Gastrocnemius medialis (tissue), 4 donors: ENCODE results near the gene SEH1L. TPM values are rescaled to one million over a fixed set of nuclear protein-coding genes. Genes with fewer than 3 reads are reported as not detected.
A peak's percentile ranks its signal among the peaks of the same experiment; 100 is the strongest.

Experiments used
- ATAC-seq, 2 donors: fragments of 150-250 bp; one replicate each; pipeline ENCODE4 v1.9.1; 2016
- DNase-seq, 2 donors: peaks; one replicate each; pipeline ENCODE4 v3.0.0-alpha.2; 2019
- H3K27ac ChIP-seq, 4 donors: fragments of 200-600 bp; sonication (generic); 1 replicate in 1 of 4; 2 replicates in 3 of 4; pipeline ENCODE4 v1.5.1; 2016 to 2018; ENCODE audit warnings: mild to moderate bottlenecking in 2 of 4, moderate library complexity in 1 of 4
- H3K27me3 ChIP-seq, 3 donors: fragments of 200-600 bp; sonication (generic) in 2 of 3; 1 replicate in 1 of 3; 2 replicates in 2 of 3; pipeline versions ENCODE4 v1.5.1 to v1.6.0; 2016 to 2019; ENCODE audit warnings: mild to moderate bottlenecking in 1 of 3, moderate library complexity in 1 of 3
- H3K36me3 ChIP-seq, 2 donors: fragments of 200-600 bp; sonication (generic) in 1 of 2; one replicate each; pipeline ENCODE4 v1.5.1; 2017 to 2018
- H3K4me1 ChIP-seq, 2 donors: fragments of 200-600 bp; sonication (generic) in 1 of 2; one replicate each; pipeline ENCODE4 v1.5.1; 2016 to 2017; ENCODE audit warnings: mild to moderate bottlenecking in 2 of 2
- H3K4me3 ChIP-seq, 4 donors: fragments of 200-600 bp; sonication (generic) in 3 of 4; 1 replicate in 1 of 4; 2 replicates in 3 of 4; pipeline ENCODE4 v1.5.1; 2016 to 2019; ENCODE audit warnings: mild to moderate bottlenecking in 2 of 4
- H3K9me3 ChIP-seq, 3 donors: fragments of 200-600 bp; sonication (generic) in 2 of 3; 1 replicate in 1 of 3; 2 replicates in 2 of 3; pipeline ENCODE4 v1.5.1; 2016 to 2019
- CTCF ChIP-seq, 5 experiments: fragments of 450-650 bp in 3 of 5; fragments of 200-600 bp in 2 of 5; sonication (generic) in 2 of 5; IDR thresholded peaks in 4 of 5; conservative IDR thresholded peaks in 1 of 5; 1 replicate in 4 of 5; 2 replicates in 1 of 5; pipeline ENCODE4 v1.5.1; 2016 to 2019; ENCODE audit warnings: antibody characterized with exemption in 5 of 5, mild to moderate bottlenecking in 3 of 5, moderate library complexity in 3 of 5
- POLR2A ChIP-seq, 2 donors: fragments of 450-650 bp; IDR thresholded peaks; one replicate each; pipeline ENCODE4 v1.6.1; 2017; ENCODE audit warnings: antibody characterized with exemption in 2 of 2, mild to moderate bottlenecking in 2 of 2, moderate library complexity in 2 of 2
- in situ Hi-C, 4 donors: fragments of 200-750 bp; cut with MboI; loops; one replicate each; pipeline versions ENCODE4 v1.15.0 to v1.8.0; 2017; ENCODE audit warnings: low sequenced_read_pairs in 4 of 4
- intact Hi-C: fragments of 100-400 bp; cut with DNase I; formaldehyde crosslinking; loops from one replicate; pipeline ENCODE4 v1.15.1; 2023; ENCODE audit warnings: low total_unique reads
- total RNA-seq, 4 donors: library from RNA; depleted of rRNA; stranded (reverse); fragments of >200 nt; gene quantifications; one replicate each; pipeline versions ENCODE4 v1.1.0 to v1.2.3, GENCODE V29; 2016

The SEH1L gene
- total RNA-seq, 4 donors from 2014 or later, result 19.8 to 29.9 (median 28.2) TPM

- DNase-seq (no peak), ATAC-seq (no peak)
- in situ Hi-C loops (loop anchor here (5.0 to 25.0 kb wide), 5 partner anchors 58 to 568 kb away; partner anchors contain the start of genes AFG3L2 (in 3 of the 4) and PTPN2 (in 1 of the 4)), intact Hi-C loops (loop anchor here (10.0 kb wide), 2 partner anchors 238 to 562 kb away; partner anchors contain the start of genes CEP76 and PSMG2)
- no peak for TF ChIP-seq CTCF (IDR thresholded peaks at IDR 0.05 in 4 of 5, conservative IDR thresholded peaks at IDR 0.05 in 1 of 5)
- no peak for TF ChIP-seq POLR2A (IDR thresholded peaks at IDR 0.05)
- Histone ChIP-seq H3K27me3 (no peaks in the 10 kb centered on the region), H3K4me1 (peaks cover 12 to 17% of the 10 kb centered on the region in 2 donors), H3K9me3 (no peaks in the 10 kb centered on the region), H3K27ac (no peak overlapping the region), H3K36me3 (no peaks in the 10 kb centered on the region), H3K4me3 (no peak overlapping the region)
Measured at GRCh38 chr18:12943215-12943614, 4.6 kb upstream of the SEH1L start.

GRCh38 chr18:12944709-12945108 lies 3.1 kb upstream of the SEH1L start:
- intact Hi-C loops (loop anchor here (5.0 to 10.0 kb wide), 5 partner anchors 240 to 1092 kb away; partner anchors contain the start of genes CEP76, CHMP1B, PSMG2 and SPIRE1), in situ Hi-C loops (loop anchor here (5.0 to 25.0 kb wide), 5 partner anchors 60 to 570 kb away; partner anchors contain the start of genes AFG3L2 (in 3 of the 4) and PTPN2 (in 1 of the 4))
- TF ChIP-seq POLR2A (IDR thresholded peaks at IDR 0.05) (no peak), CTCF (IDR thresholded peaks at IDR 0.05 in 4 of 5, conservative IDR thresholded peaks at IDR 0.05 in 1 of 5) (no peak)
- no peaks in the 10 kb centered on the region for H3K36me3 ChIP-seq
- H3K27ac ChIP-seq, result peak overlapping the region in 1 of 4 donors; percentile 13
- DNase-seq (no peak), ATAC-seq (no peak)
- H3K9me3 ChIP-seq, result no peaks in the 10 kb centered on the region
- no peaks in the 10 kb centered on the region for H3K27me3 ChIP-seq
- H3K4me1 ChIP-seq, result peaks cover 17 to 19% of the 10 kb centered on the region in 2 donors
- no peak overlapping the region for H3K4me3 ChIP-seq

GRCh38 chr18:12946549-12947284 lies 1.1 kb upstream of the SEH1L start:
- no peak for TF ChIP-seq POLR2A (IDR thresholded peaks at IDR 0.05)
- TF ChIP-seq CTCF (IDR thresholded peaks at IDR 0.05 in 4 of 5, conservative IDR thresholded peaks at IDR 0.05 in 1 of 5), result no peak
- DNase-seq (peak in 1 of 2 donors; percentile 6), ATAC-seq (peak; percentile 4 to 6)
- Histone ChIP-seq H3K4me1 (peaks cover 17 to 19% of the 10 kb centered on the region in 2 donors), H3K27me3 (no peaks in the 10 kb centered on the region), H3K9me3 (no peaks in the 10 kb centered on the region), H3K4me3 (peak overlapping the region; percentile 71 to 89 (median 82)), H3K36me3 (no peaks in the 10 kb centered on the region), H3K27ac (peak overlapping the region; percentile 96 to 100 (median 99))
- intact Hi-C loops (loop anchor here (1.0 to 10.0 kb wide), 8 partner anchors 45 to 1094 kb away; partner anchors contain the start of genes AFG3L2, CEP192, CEP76 and CHMP1B), in situ Hi-C loops (loop anchor here (10.0 to 25.0 kb wide), 4 partner anchors 62 to 572 kb away; partner anchors contain the start of genes AFG3L2 (in 3 of the 4) and PTPN2 (in 1 of the 4))

- ATAC-seq (peak; percentile 71 to 78), DNase-seq (peak; percentile 86 to 88)
- Histone ChIP-seq H3K4me1 (peaks cover 17 to 19% of the 10 kb centered on the region in 2 donors), H3K36me3 (no peaks in the 10 kb centered on the region), H3K9me3 (no peaks in the 10 kb centered on the region), H3K4me3 (peak overlapping the region; percentile 80 to 97 (median 92)), H3K27ac (peak overlapping the region; percentile 96 to 100 (median 99)), H3K27me3 (no peaks in the 10 kb centered on the region)
- in situ Hi-C loops, result loop anchor here (10.0 to 25.0 kb wide), 4 partner anchors 63 to 573 kb away; partner anchors contain the start of genes AFG3L2 (in 3 of the 4) and PTPN2 (in 1 of the 4)
- intact Hi-C loops, result loop anchor here (5.0 to 10.0 kb wide), 5 partner anchors 243 to 1096 kb away; partner anchors contain the start of genes CEP76, CHMP1B, PSMG2 and SPIRE1
- peak; percentile 91 to 92 for TF ChIP-seq POLR2A (IDR thresholded peaks at IDR 0.05)
- TF ChIP-seq CTCF (IDR thresholded peaks at IDR 0.05 in 4 of 5, conservative IDR thresholded peaks at IDR 0.05 in 1 of 5), result no peak
Measured at GRCh38 chr18:12948050-12948804, 416 bp downstream of the SEH1L start.
